UCSD-AML1 (cell line): ENCODE data around the gene DCANP1.
A peak's percentile ranks its signal among the peaks of the same experiment; 100 is the strongest.

ENCODE experiments used
- DNase-seq: peaks from one replicate; lab custom pipeline; 2025; ENCODE audit not compliant: unreplicated experiment; lab: John Stamatoyannopoulos, UW

Gene DCANP1

GRCh38 chr5:135426102-135427082 lies 20.8 kb downstream of the DCANP1 start:
- DNase-seq: no peak

- DNase-seq: no peak
Measured at GRCh38 chr5:135425641-135426040, 21.5 kb downstream of the DCANP1 start.

GRCh38 chr5:135423846-135424168 lies 23.3 kb downstream of the DCANP1 start:
- DNase-seq: no peak

GRCh38 chr5:135423146-135423845 lies 23.9 kb downstream of the DCANP1 start:
- no peak for DNase-seq

- no peak for DNase-seq
Measured at GRCh38 chr5:135422419-135422818, 24.7 kb downstream of the DCANP1 start.

- DNase-seq: no peak
Measured at GRCh38 chr5:135417083-135417482, 30.1 kb downstream of the DCANP1 start.

- no peak for DNase-seq
Measured at GRCh38 chr5:135405082-135405481, 42.1 kb downstream of the DCANP1 start.

- DNase-seq: no peak
Measured at GRCh38 chr5:135402031-135402430, 45.1 kb downstream of the DCANP1 start.

GRCh38 chr5:135400866-135401265 lies 46.3 kb downstream of the DCANP1 start:
- DNase-seq: no peak

- DNase-seq: no peak
Measured at GRCh38 chr5:135399794-135400542, 47.2 kb downstream of the DCANP1 start.

GRCh38 chr5:135398855-135399793 lies 48.0 kb downstream of the DCANP1 start, which contains the start of gene MACROH2A1:
Gene MACROH2A1 (minus strand): TSS chr5:135399231. CDS start chr5:135389093, 10,138 bp downstream.
- peak; percentile 87 for DNase-seq

GRCh38 chr5:135398160-135398854 lies 48.8 kb downstream of the DCANP1 start:
- DNase-seq: peak; percentile 54

- DNase-seq: no peak
Measured at GRCh38 chr5:135397084-135397483, 50.1 kb downstream of the DCANP1 start.

- no peak for DNase-seq
Measured at GRCh38 chr5:135396459-135397055, 50.6 kb downstream of the DCANP1 start.

- DNase-seq: no peak
Measured at GRCh38 chr5:135395866-135396265, 51.3 kb downstream of the DCANP1 start.

GRCh38 chr5:135395451-135395850 lies 51.7 kb downstream of the DCANP1 start:
- DNase-seq: no peak
